Spleen (tissue), 7 donors: ENCODE results near the gene CCRL2.

Experiments used
- CTCF ChIP-seq, 11 experiments: fragments of 200-600 bp in 7 of 11; fragments of 450-650 bp in 4 of 11; sonication (generic) in 4 of 11; IDR thresholded peaks in 8 of 11; conservative IDR thresholded peaks in 3 of 11; 1 replicate in 7 of 11; 2 replicates in 4 of 11; pipeline versions ENCODE4 v1.4.0 to v1.8.0; 2016 to 2021; ENCODE audit warnings: antibody characterized with exemption in 11 of 11, inconsistent platforms in 4 of 11, mild to moderate bottlenecking in 1 of 11
- POLR2A ChIP-seq, 3 donors: fragments of 450-650 bp; IDR thresholded peaks; one replicate each; pipeline ENCODE4 v1.5.1; 2017; ENCODE audit warnings: antibody characterized with exemption in 3 of 3, mild to moderate bottlenecking in 1 of 3
- POLR2AphosphoS5 ChIP-seq, 3 donors: sonication (generic); formaldehyde crosslinking; IDR thresholded peaks; one replicate each; pipeline ENCODE4 v1.5.1; 2017; ENCODE audit warnings: antibody characterized with exemption in 3 of 3
- donor health status: DM: no; HTN: no; CAD: no; lungs with moderate emphysema.
- donor health status: DM: no; HTN: no; CAD: no.
- donor health status: DM: no; HTN: no; CAD: no.

DNA sequence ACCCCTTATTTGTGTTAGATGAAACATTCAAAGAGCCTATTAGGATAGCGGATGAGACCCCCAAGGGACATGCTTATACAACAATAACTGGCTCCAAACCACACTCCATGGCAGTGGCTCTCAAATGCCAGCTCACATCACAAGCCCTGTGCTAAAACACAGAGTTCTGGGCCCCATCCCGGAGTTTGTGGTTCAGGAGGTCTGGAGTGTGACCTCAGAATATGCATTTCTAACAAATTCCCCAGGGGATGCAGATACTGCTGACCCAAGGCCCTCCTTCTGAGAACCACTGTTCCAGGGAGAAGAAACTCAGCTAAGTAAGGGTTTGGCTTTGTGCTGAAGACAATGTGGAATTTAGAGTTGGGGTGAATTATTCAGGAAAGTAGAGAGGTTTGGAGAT, 3.6 kb downstream of the CCRL2 start:
- TF ChIP-seq POLR2AphosphoS5 (IDR thresholded peaks at IDR 0.05) (no peak), POLR2A (IDR thresholded peaks at IDR 0.05) (no peak), CTCF (IDR thresholded peaks at IDR 0.05 in 8 of 11, conservative IDR thresholded peaks at IDR 0.05 in 3 of 11) (no peak)
